Inflammatory macrophage treated with lipopolysaccharide for 4 hours (primary cell): ENCODE results near the gene MARS1.

ENCODE experiments used
- DNase-seq: peaks from one replicate; pipeline ENCODE4 v3.0.0-alpha.2; 2020

Gene MARS1

GRCh38 chr12:57459055-57459749 lies 28.7 kb upstream of the MARS1 start:
- peak; percentile 95 for DNase-seq

DNA sequence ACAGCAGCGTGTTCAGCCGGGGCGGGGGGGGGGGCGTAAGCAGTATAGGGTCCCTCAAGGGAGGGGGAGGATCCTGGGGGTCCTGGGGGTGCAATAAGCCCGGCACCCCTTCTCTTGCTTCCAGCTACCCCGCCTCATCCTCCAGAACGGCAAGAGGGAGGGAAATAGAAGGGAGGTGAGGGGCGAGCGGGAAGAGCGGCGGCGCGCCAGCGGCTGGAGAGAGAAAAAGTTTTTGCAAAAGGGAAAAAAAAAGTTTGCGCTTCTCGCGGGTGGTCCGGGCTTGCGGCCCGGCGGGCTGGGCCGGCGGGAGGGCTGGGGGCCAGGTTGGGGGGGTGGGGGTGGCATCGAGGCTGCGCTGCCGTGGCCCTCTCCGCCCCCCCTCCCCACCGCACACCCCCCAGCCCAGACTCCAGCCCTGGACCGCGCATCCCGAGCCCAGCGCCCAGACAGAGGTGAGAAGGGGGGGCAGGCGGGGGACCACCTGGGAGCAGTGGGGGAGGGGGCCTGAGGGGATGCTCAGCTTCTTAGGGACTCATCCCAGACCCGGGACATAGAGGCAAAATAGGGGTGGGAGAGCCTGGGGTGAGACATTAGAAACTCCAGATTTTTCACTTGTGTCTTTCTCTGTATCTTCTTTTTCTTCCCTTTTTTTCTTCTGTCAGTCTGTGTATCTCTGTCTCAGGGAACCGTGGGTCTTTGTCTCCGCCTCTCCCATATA lies 28.0 kb upstream of the MARS1 start, which contains the start of gene GLI1:
Gene GLI1 (plus strand): TSS at position 36 of the 718 bp plus-strand sequence. CDS start 3,907 bp downstream, outside the sequence.
- no peak for DNase-seq

- no peak for DNase-seq
These were observed 27.4 kb upstream of the MARS1 start for GRCh38 chr12:57460468-57460784.

GRCh38 chr12:57460841-57461275 lies 27.0 kb upstream of the MARS1 start:
- no peak for DNase-seq

GRCh38 chr12:57461276-57461916 lies 26.5 kb upstream of the MARS1 start:
- DNase-seq, result no peak

- DNase-seq, result no peak
These were observed 26.0 kb upstream of the MARS1 start for GRCh38 chr12:57461917-57462250.

DNA sequence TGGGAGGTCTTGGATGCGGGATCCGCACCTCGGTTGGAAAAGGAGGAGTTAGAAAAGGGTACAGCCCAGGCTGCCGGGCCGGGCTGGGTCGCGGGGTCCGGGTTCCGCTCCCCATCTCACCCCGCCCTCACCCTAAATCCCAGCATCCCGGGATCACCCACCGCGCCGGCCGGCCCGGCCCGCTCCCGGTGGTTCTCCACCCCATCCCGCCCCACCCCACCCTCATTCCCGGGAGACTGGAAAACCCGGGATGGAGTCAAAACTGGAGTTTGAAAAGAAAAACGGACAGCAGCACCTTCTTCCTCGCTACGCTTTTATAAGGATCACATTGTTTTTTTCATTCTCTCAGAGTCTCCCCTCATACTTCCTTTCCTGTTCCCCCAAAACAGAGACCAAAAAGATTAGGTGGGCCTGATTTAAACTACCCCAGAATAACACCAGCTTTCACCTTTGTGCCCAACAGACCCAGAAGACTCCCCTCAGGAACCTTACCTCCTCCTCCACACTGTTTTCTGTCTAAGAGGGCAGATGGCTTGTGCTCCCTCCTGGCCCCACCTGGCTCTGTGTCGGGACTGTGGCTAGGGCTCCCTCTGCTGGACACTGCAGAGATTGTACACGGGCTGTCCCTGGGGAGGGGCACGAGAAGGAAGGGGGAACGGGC lies 25.5 kb upstream of the MARS1 start:
- DNase-seq, result peak; percentile 74

DNA sequence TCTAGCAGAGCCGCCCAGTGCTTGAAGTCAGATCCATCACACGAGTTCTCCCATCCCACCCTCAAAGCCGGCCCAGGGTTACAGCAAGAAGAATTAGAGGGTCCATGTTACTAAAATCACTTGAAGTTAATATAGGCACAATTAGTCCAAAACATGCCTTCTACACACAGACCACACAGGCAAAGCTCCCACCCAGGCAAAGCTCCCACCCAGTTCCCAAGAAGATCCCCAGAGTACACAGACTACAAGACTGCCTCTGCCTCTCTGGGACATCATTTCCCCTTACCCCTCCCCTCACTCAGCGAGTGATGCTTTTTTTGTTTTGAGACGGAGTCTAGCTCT lies 25.0 kb upstream of the MARS1 start:
- no peak for DNase-seq

DNA sequence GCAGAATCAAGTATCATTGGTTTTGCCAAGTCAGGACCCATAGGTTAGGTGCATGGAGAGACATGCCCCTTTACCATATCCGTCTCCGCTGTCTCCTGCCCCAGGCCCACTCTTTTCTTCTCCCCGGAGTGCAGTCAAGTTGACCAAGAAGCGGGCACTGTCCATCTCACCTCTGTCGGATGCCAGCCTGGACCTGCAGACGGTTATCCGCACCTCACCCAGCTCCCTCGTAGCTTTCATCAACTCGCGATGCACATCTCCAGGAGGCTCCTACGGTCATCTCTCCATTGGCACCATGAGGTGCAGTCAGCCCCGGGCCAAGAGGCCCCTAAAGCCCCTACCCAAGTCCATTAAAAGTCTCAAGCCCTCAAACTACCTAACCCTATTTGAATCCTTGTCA lies 23.3 kb upstream of the MARS1 start:
- no peak for DNase-seq

DNA sequence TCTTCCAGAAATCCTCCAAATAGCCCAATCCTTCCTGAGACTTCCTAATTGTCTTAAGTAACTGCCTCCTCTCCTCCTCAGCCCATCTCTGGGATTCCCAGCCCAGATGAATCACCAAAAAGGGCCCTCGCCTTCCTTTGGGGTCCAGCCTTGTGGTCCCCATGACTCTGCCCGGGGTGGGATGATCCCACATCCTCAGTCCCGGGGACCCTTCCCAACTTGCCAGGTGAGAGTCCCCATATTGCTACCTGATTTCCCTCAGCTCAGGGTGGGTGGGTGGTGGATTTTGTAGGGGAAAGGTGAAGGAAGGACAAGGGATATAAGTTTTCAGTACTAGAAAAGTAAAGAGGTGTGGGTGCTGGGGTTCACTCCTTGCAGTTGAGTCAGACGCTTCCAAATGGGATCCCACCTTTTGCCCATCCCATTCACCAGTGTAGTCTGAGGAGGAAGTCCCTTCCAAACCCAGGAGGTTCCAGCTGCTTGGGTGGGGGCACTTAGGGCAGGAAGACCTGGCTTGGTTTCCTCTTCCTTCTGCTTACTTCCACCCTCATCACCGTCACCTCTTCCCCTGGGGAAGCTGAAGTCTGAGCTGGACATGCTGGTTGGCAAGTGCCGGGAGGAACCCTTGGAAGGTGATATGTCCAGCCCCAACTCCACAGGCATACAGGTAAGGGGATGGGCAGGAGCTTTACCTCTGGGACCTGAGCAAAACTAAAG lies 22.7 kb upstream of the MARS1 start:
- no peak for DNase-seq

GRCh38 chr12:57465747-57466505 lies 21.9 kb upstream of the MARS1 start:
- DNase-seq, result no peak

GRCh38 chr12:57467212-57467874 lies 20.5 kb upstream of the MARS1 start:
- DNase-seq, result no peak

DNA sequence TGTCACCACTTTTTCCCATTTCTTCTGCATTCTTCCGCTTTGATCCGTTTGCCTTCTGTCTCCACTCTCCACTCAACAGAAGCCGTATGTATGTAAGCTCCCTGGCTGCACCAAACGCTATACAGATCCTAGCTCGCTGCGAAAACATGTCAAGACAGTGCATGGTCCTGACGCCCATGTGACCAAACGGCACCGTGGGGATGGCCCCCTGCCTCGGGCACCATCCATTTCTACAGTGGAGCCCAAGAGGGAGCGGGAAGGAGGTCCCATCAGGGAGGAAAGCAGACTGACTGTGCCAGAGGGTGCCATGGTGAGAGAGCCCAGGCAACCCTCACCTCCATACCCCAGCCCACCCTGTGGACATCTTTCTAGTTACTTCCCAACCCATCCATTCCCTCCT lies 20.0 kb upstream of the MARS1 start:
- no peak for DNase-seq

GRCh38 chr12:57469296-57470164 lies 18.3 kb upstream of the MARS1 start:
- DNase-seq, result no peak

- no peak for DNase-seq
These were observed 17.4 kb upstream of the MARS1 start for GRCh38 chr12:57470286-57470969.

DNA sequence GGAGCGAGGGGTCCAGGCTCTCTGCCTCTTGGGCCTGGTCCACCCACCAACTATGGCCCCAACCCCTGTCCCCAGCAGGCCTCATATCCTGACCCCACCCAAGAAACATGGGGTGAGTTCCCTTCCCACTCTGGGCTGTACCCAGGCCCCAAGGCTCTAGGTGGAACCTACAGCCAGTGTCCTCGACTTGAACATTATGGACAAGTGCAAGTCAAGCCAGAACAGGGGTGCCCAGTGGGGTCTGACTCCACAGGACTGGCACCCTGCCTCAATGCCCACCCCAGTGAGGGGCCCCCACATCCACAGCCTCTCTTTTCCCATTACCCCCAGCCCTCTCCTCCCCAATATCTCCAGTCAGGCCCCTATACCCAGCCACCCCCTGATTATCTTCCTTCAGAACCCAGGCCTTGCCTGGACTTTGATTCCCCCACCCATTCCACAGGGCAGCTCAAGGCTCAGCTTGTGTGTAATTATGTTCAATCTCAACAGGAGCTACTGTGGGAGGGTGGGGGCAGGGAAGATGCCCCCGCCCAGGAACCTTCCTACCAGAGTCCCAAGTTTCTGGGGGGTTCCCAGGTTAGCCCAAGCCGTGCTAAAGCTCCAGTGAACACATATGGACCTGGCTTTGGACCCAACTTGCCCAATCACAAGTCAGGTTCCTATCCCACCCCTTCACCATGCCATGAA lies 16.8 kb upstream of the MARS1 start:
- DNase-seq, result no peak

GRCh38 chr12:57471661-57472060 lies 16.2 kb upstream of the MARS1 start:
- no peak for DNase-seq

DNA sequence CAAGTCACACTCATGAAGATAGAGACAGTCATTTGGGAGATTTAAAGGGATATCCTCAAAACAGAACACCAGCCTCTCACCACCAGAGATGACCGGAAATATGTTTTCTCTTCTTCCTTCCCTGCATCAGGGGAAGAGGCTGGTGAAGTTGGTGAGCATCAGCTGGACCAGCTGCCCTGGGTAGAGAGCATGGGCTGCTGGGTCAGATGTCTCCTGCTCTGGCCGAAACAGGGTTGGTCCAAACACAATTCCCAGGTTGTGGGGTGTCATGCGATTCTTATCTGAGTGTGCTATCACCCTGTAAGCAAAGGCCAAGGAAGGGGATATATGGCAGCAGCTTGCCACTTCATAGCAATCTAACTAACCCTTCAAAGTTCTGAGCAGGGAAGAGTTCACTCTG lies 15.5 kb upstream of the MARS1 start:
- DNase-seq, result no peak

DNA sequence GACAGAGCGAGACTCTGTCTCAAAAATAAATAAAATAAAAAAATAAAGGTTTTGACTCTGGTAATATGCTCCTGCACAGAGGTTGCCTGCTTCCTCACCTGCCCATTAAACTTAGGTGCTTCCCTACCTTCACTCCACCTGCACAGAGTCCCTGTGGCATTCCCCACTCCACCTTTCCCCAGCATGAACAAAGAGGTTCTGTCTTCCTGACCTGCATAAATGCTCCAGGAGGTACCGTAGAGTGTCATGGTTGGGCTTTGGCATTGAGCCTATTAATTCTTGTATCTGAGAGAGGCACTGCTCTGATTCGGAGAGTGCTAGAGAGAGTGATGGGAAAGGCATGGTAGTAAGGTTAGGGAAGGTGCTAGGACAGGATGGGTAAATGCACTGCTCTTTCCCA lies 14.5 kb upstream of the MARS1 start:
- no peak for DNase-seq

DNA sequence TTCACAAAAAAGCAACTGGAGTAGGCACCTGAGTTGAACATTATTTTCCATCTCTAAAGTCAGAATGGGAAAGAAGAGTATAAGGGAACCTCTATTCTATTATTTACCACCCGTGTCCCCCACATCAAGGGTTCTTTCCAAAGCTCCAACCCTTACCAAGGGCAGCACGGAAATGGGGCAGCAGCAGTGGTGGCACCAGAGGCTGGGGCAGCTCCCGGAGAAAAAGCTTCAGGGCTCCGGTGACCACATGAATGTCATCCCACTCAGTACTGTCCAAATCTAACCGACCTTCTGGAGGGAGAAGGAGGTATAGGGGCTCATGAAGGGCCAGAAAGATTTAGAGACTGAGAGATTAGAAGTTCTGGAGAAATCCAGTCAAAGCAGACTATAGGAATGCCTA lies 14.0 kb upstream of the MARS1 start:
- no peak for DNase-seq
